Stimulated activated naive CD8-positive, alpha-beta T cell treated with anti-CD3 and anti-CD28 coated beads, Interleukin-15, Interleukin-2, amounts not matched to agents 100 ng/mL and 50 ng/mL, for 24 hours (primary cell): ENCODE results near the gene TTC7B.

Experiments
- H3K27ac Mint-ChIP-seq: one replicate; pipeline ENCODE4 v1.8.0; 2021; ENCODE audit warnings: mild to moderate bottlenecking, mixed read lengths
- H3K27me3 Mint-ChIP-seq: one replicate; pipeline ENCODE4 v1.8.0; 2021; ENCODE audit warnings: mixed read lengths
- H3K36me3 Mint-ChIP-seq: one replicate; pipeline ENCODE4 v1.8.0; 2021; ENCODE audit warnings: low read depth, mixed read lengths
- H3K4me1 Mint-ChIP-seq: one replicate; pipeline ENCODE4 v1.8.0; 2021; ENCODE audit warnings: low read depth, mixed read lengths
- H3K4me3 Mint-ChIP-seq: one replicate; pipeline ENCODE4 v1.8.0; 2021; ENCODE audit warnings: mild to moderate bottlenecking, mixed read lengths
- H3K9me3 Mint-ChIP-seq: one replicate; pipeline ENCODE4 v1.8.0; 2021; ENCODE audit warnings: mixed read lengths

The TTC7B gene

GRCh38 chr14:90626550-90626949 lies 189.7 kb downstream of the TTC7B start:
- H3K27me3 Mint-ChIP-seq = no peaks in the 10 kb centered on the region
- H3K36me3 Mint-ChIP-seq = no peaks in the 10 kb centered on the region
- H3K27ac Mint-ChIP-seq = no peak overlapping the region
- H3K4me1 Mint-ChIP-seq = no peaks in the 10 kb centered on the region
- no peaks in the 10 kb centered on the region for H3K9me3 Mint-ChIP-seq
- H3K4me3 Mint-ChIP-seq = no peak overlapping the region

GRCh38 chr14:90625445-90625844 lies 190.8 kb downstream of the TTC7B start:
- Mint-ChIP-seq H3K36me3 (no peaks in the 10 kb centered on the region), H3K4me1 (no peaks in the 10 kb centered on the region), H3K4me3 (no peak overlapping the region), H3K9me3 (no peaks in the 10 kb centered on the region), H3K27ac (no peak overlapping the region), H3K27me3 (no peaks in the 10 kb centered on the region)

GRCh38 chr14:90624732-90625400 lies 191.4 kb downstream of the TTC7B start:
- Mint-ChIP-seq H3K27ac (no peak overlapping the region), H3K4me1 (no peaks in the 10 kb centered on the region), H3K9me3 (no peaks in the 10 kb centered on the region), H3K27me3 (no peaks in the 10 kb centered on the region), H3K36me3 (no peaks in the 10 kb centered on the region), H3K4me3 (no peak overlapping the region)

GRCh38 chr14:90624227-90624626 lies 192.0 kb downstream of the TTC7B start:
- Mint-ChIP-seq H3K4me1 (no peaks in the 10 kb centered on the region), H3K27ac (no peak overlapping the region), H3K36me3 (no peaks in the 10 kb centered on the region), H3K9me3 (no peaks in the 10 kb centered on the region), H3K4me3 (no peak overlapping the region), H3K27me3 (no peaks in the 10 kb centered on the region)

- no peaks in the 10 kb centered on the region for H3K27me3 Mint-ChIP-seq
- H3K27ac Mint-ChIP-seq = no peak overlapping the region
- no peak overlapping the region for H3K4me3 Mint-ChIP-seq
- H3K9me3 Mint-ChIP-seq = no peaks in the 10 kb centered on the region
- H3K36me3 Mint-ChIP-seq = no peaks in the 10 kb centered on the region
- no peaks in the 10 kb centered on the region for H3K4me1 Mint-ChIP-seq
Measured at GRCh38 chr14:90621201-90621600, 195.0 kb downstream of the TTC7B start.

- H3K9me3 Mint-ChIP-seq = no peaks in the 10 kb centered on the region
- H3K36me3 Mint-ChIP-seq = no peaks in the 10 kb centered on the region
- H3K4me1 Mint-ChIP-seq = no peaks in the 10 kb centered on the region
- H3K27ac Mint-ChIP-seq = no peak overlapping the region
- no peak overlapping the region for H3K4me3 Mint-ChIP-seq
- H3K27me3 Mint-ChIP-seq = no peaks in the 10 kb centered on the region
Measured at GRCh38 chr14:90620568-90621077, 195.6 kb downstream of the TTC7B start.

- Mint-ChIP-seq H3K4me1 (no peaks in the 10 kb centered on the region), H3K9me3 (no peaks in the 10 kb centered on the region), H3K36me3 (no peaks in the 10 kb centered on the region), H3K27ac (no peak overlapping the region), H3K27me3 (no peaks in the 10 kb centered on the region), H3K4me3 (no peak overlapping the region)
Measured at GRCh38 chr14:90619911-90620310, 196.3 kb downstream of the TTC7B start.

GRCh38 chr14:90617961-90618360 lies 198.3 kb downstream of the TTC7B start:
- Mint-ChIP-seq H3K36me3 (no peaks in the 10 kb centered on the region), H3K9me3 (no peaks in the 10 kb centered on the region), H3K4me3 (no peak overlapping the region)

GRCh38 chr14:90616881-90617280 lies 199.3 kb downstream of the TTC7B start:
- Mint-ChIP-seq H3K4me1 (no peaks in the 10 kb centered on the region), H3K9me3 (no peaks in the 10 kb centered on the region), H3K27me3 (no peaks in the 10 kb centered on the region), H3K27ac (no peak overlapping the region), H3K4me3 (no peak overlapping the region), H3K36me3 (no peaks in the 10 kb centered on the region)

More at GRCh38 chr14:90617961-90618360, 198.3 kb downstream of the TTC7B start:
- Mint-ChIP-seq H3K4me1 (no peaks in the 10 kb centered on the region), H3K27ac (no peak overlapping the region), H3K27me3 (no peaks in the 10 kb centered on the region)

GRCh38 chr14:90616313-90616712 lies 199.9 kb downstream of the TTC7B start:
- Mint-ChIP-seq H3K4me3 (no peak overlapping the region), H3K27ac (no peak overlapping the region), H3K4me1 (no peaks in the 10 kb centered on the region), H3K36me3 (no peaks in the 10 kb centered on the region), H3K9me3 (no peaks in the 10 kb centered on the region), H3K27me3 (no peaks in the 10 kb centered on the region)

GRCh38 chr14:90615517-90616060 lies 200.6 kb downstream of the TTC7B start:
- Mint-ChIP-seq H3K36me3 (no peaks in the 10 kb centered on the region), H3K4me3 (no peak overlapping the region), H3K4me1 (no peaks in the 10 kb centered on the region), H3K27me3 (no peaks in the 10 kb centered on the region), H3K9me3 (no peaks in the 10 kb centered on the region), H3K27ac (no peak overlapping the region)

GRCh38 chr14:90614696-90615516 lies 201.3 kb downstream of the TTC7B start:
- Mint-ChIP-seq H3K4me3 (no peak overlapping the region), H3K36me3 (no peaks in the 10 kb centered on the region), H3K9me3 (no peaks in the 10 kb centered on the region), H3K27ac (no peak overlapping the region), H3K27me3 (no peaks in the 10 kb centered on the region), H3K4me1 (no peaks in the 10 kb centered on the region)

GRCh38 chr14:90613997-90614396 lies 202.2 kb downstream of the TTC7B start:
- no peak overlapping the region for H3K4me3 Mint-ChIP-seq
- H3K27ac Mint-ChIP-seq = no peak overlapping the region
- no peaks in the 10 kb centered on the region for H3K27me3 Mint-ChIP-seq
- H3K4me1 Mint-ChIP-seq = no peaks in the 10 kb centered on the region
- H3K36me3 Mint-ChIP-seq = no peaks in the 10 kb centered on the region
- no peaks in the 10 kb centered on the region for H3K9me3 Mint-ChIP-seq

- Mint-ChIP-seq H3K27ac (no peak overlapping the region), H3K4me1 (peaks cover 2% of the 10 kb centered on the region), H3K9me3 (no peaks in the 10 kb centered on the region), H3K27me3 (no peaks in the 10 kb centered on the region), H3K4me3 (no peak overlapping the region), H3K36me3 (no peaks in the 10 kb centered on the region)
Measured at GRCh38 chr14:90613453-90613852, 202.8 kb downstream of the TTC7B start.

- Mint-ChIP-seq H3K36me3 (no peaks in the 10 kb centered on the region), H3K27me3 (no peaks in the 10 kb centered on the region), H3K4me1 (peaks cover 5% of the 10 kb centered on the region), H3K4me3 (no peak overlapping the region), H3K27ac (no peak overlapping the region), H3K9me3 (no peaks in the 10 kb centered on the region)
Measured at GRCh38 chr14:90612801-90613200, 203.4 kb downstream of the TTC7B start.
